BE2C (cell line): ENCODE data around the gene PLCH2.

Source experiments
- DNase-seq: peaks from one replicate; pipeline ENCODE4 v3.0.0-alpha.2; 2020
- H3K27me3 ChIP-seq: fragments of 250-450 bp; sonication (Bioruptor Pico); 2 replicates; pipeline ENCODE4 v1.5.1; 2020; ENCODE audit warnings: mild to moderate bottlenecking
- H3K36me3 ChIP-seq: fragments of 250-450 bp; sonication (Bioruptor Pico); 2 replicates; pipeline ENCODE4 v1.5.1; 2020; ENCODE audit warnings: mild to moderate bottlenecking
- H3K4me1 ChIP-seq: fragments of 250-450 bp; sonication (Bioruptor Pico); 2 replicates; pipeline ENCODE4 v1.5.1; 2020
- H3K4me3 ChIP-seq: 2 replicates; pipeline ENCODE4 v1.5.1; 2011; ENCODE audit warnings: low read depth, low read length
- H3K9me3 ChIP-seq: fragments of 250-450 bp; sonication (Bioruptor Pico); 2 replicates; pipeline ENCODE4 v1.5.1; 2020
- CTCF ChIP-seq: IDR thresholded peaks from 2 replicates; pipeline ENCODE4 v1.5.1; 2012; ENCODE audit warnings: mild to moderate bottlenecking, low read depth, low read length

Gene PLCH2

GRCh38 chr1:2466270-2466665 is 9.8 kb upstream of the PLCH2 start:
- Histone ChIP-seq H3K27me3 (no peaks in the 10 kb centered on the region), H3K4me3 (no peak overlapping the region), H3K36me3 (no peaks in the 10 kb centered on the region), H3K4me1 (peaks cover 12% of the 10 kb centered on the region; the same call in 1 of the 2 replicates), H3K9me3 (no peaks in the 10 kb centered on the region)
- DNase-seq = no peak
- no peak for TF ChIP-seq CTCF

- no peaks in the 10 kb centered on the region for H3K9me3 ChIP-seq
- H3K36me3 ChIP-seq = no peaks in the 10 kb centered on the region
- peak overlapping the region; percentile 57 for H3K4me3 ChIP-seq
- no peak for TF ChIP-seq CTCF
- peaks cover 12% of the 10 kb centered on the region; the same call in 1 of the 2 replicates for H3K4me1 ChIP-seq
- no peaks in the 10 kb centered on the region for H3K27me3 ChIP-seq
- peak; percentile 52 for DNase-seq
Observed at GRCh38 chr1:2466958-2467554, 9.0 kb upstream of the PLCH2 start.

- peaks cover 16% of the 10 kb centered on the region for H3K4me1 ChIP-seq
- DNase-seq = no peak
- H3K27me3 ChIP-seq = no peaks in the 10 kb centered on the region
- no peaks in the 10 kb centered on the region for H3K36me3 ChIP-seq
- H3K4me3 ChIP-seq = peak overlapping the region; percentile 57
- H3K9me3 ChIP-seq = no peaks in the 10 kb centered on the region
- no peak for TF ChIP-seq CTCF
Observed at GRCh38 chr1:2468041-2468472, 8.0 kb upstream of the PLCH2 start.

GRCh38 chr1:2468540-2468939 is 7.5 kb upstream of the PLCH2 start:
- Histone ChIP-seq H3K27me3 (no peaks in the 10 kb centered on the region), H3K9me3 (no peaks in the 10 kb centered on the region), H3K36me3 (no peaks in the 10 kb centered on the region), H3K4me3 (peak overlapping the region; percentile 57), H3K4me1 (peaks cover 17% of the 10 kb centered on the region)
- no peak for TF ChIP-seq CTCF
- no peak for DNase-seq

GRCh38 chr1:2469103-2469940 is 6.8 kb upstream of the PLCH2 start:
- no peaks in the 10 kb centered on the region for H3K27me3 ChIP-seq
- no peak for DNase-seq
- H3K36me3 ChIP-seq = no peaks in the 10 kb centered on the region
- H3K4me3 ChIP-seq = no peak overlapping the region
- TF ChIP-seq CTCF = no peak
- peaks cover 25% of the 10 kb centered on the region for H3K4me1 ChIP-seq
- H3K9me3 ChIP-seq = no peaks in the 10 kb centered on the region
